Medulla oblongata (tissue), 1 donor: ENCODE results near the gene TNNI3.
"Not testable (repeated sequence)": the region's sequence is repeated elsewhere in the genome, so short reads cannot be mapped to it uniquely, and the experiment has no call there.

ENCODE experiments used
- DNase-seq: peaks from one replicate; pipeline ENCODE4 v3.0.0-alpha.2; 2015; ENCODE audit errors: extremely low spot score

The TNNI3 gene

DNA sequence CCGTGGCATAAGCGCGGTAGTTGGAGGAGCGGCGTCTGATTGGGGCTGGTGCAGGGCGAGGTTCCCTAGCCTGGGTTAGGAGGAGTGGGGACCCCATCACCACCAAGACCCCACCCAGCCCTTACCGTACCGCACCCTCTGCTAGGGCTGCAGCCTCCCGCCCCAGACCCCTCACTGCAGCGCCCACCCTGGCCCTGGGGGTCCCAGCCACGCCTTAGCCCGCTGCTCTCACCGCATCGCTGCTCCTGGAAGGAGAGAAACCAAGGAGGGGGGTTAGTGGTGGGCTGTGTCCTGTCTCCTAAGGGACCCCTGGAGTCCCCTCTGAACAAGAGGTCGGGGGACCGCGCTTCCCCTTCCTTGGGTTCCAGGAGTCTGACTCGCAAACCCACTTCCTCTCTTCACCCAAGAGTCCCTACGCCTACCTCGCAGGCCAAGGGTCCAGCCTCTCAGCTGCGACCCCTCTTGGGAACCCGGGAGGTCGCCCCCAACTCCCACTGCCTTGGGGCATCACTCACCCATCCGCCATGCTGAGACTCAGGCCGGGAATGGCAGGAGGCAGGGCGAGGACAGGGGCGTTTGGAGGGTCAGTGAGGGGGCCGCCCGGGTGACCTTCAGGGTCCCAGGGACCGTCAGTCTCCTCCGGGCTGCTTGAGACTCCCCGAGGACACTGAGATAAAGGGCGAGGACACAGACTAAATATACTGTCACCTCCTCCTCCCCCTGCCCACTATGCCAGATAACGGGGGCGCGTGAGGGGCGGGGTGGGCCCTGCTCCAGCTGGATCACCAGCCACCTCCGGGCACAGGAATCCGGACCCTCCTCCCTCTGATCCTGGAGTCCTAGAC lies at the start of gene TNNI3:
Gene TNNI3, minus strand, starts transcription at position 669 of the 845 bp plus-strand sequence. Its CDS starts 143 bp downstream, at position 526.
- DNase-seq: no peak

DNA sequence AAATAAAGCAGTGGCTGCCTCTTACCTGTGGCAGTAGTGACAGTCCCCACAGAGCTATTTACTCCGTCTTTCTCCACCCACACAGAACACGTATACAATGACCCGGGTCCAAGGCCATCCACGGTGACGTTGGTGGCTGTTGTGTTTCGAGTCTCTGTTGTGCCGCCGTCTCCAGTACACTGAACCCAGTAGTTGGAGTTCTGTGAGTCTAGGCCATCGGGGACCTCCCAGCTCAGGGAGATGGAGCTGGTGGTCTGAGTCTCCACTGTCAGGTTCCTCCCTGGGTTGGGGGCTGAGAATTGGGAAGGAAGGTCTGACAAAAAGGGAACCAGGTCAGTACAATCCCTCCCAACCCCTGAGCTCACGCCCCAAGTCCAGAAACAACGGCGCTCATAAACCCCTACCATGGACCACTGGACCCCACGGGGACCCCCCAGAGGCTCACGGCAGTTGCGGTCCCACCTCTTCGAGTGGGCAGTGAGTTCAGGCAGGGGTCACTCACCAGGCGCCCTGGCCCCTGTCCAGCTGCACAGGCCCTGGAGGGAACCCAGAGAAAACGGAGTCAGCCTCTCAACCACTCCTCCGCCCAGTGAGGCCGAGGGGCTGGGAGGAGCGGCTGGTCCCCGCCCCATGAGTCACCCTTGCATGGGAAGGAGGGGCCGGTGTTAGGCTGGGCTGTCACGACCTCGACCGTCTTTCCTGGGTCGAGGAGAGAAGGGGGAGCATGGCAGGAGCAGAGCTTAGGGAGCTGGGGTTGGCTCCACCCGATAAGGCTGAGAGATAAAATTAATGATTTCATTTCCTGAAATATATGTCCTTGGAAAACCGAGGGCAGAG lies 49.4 kb upstream of the TNNI3 start:
- peak; percentile 82 for DNase-seq

DNA sequence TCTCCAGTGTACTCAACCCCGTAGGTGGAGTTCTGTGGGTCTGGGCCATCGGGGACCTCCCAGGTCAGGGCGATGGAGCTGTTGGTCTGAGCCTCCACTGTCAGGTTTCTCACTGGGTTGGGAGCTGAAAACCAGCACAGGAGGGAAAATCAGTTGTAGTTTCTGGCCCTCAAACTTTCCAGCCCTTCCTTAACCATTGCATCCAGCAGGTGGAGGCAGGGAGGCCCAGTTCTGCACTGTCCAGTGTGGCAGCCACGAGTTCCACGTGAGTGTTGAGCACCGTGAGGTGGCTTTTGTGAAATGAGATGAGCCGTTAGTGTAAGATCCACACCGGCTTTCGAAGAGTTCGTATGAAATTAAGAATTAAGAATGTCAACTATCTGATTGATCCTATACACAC lies 44.7 kb upstream of the TNNI3 start:
- not testable (repeated sequence) for DNase-seq

DNA sequence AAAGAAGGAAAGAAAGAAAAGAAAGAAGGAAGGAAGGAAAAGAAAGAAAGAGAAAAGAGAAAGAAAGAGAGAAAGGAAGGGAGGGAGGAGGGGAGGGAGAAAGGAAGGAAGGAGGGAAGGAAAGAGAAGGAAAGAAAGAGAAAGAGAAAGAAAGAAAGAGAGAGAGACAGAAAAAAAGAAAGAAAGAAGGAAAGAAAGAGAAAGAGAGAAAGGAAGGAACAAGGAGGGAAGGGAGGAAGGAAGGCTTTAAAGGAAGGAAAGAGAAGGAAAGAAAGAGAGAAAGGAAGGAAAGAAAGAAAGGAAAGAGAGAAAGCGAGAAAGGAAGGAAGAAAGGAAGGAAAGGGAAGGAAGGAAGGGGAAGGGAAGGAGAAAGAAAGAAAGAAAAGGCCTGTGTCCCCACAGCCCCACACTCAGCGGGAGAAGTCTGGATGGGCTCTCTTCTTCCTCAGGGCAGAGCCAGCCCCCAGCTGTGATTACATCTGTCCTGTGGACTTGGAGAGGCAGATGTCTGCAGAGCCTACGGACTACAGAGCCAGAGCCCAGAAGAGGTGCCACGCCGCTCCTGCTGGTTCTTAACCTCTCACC lies 42.2 kb upstream of the TNNI3 start:
- DNase-seq: no peak

DNA sequence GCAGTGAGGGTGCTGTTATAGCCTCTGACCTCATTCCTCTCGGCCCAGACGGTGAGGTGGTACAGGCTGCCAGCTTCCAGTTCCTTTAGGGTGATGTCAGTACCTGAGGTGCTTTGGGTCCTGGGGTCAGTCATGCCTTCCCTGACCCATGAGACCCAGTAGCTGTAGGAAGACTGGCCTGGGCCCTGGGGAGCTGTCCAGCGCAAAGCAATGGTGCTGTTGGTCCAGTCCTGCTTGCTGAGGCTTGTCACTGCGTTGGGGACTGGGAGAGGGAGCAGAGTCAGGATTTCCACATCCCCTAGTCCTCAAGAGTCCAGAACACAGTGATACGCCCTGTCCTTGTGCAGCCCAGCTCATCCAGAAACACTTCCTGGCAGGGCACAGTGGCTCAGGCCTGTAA lies 41.1 kb upstream of the TNNI3 start:
- DNase-seq: no peak

DNA sequence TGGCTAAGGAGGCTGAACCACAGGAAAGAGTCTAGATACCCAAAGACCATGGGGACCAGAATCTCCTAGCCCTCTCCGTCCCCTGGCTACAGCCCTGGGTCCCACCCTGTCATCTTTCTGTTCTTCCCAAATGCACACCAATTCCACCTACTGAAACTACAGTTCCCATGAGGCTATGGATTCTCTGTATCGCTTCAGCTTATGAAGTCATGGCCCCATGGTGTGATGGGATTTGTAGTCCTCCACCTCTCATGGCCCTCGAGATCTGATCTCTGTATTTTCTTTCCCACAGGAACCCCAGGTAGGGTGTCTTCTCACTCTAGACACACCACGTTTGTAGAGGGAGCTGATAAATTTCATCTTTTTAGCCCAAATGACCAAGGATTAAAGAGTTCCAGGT lies 40.0 kb upstream of the TNNI3 start:
- no peak for DNase-seq

DNA sequence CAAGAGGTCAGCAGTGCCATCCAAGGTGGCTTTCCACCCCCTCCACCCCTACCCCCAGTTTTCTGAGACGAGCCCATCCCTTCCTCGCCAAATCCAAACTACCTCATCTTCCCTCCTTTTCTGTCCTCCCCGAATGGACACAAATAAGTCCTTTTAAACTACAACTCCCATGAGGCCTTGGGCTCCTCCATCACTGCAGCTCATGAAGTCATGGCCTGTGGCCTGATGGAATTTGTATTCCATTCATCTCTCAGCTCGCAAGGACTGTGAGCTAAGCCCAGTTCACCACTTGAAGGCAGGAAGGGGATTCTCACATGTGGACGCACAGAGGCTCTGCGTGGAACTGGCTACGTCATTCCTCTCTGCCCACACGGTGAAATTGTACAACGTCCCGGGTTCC lies 39.3 kb upstream of the TNNI3 start:
- no peak for DNase-seq

DNA sequence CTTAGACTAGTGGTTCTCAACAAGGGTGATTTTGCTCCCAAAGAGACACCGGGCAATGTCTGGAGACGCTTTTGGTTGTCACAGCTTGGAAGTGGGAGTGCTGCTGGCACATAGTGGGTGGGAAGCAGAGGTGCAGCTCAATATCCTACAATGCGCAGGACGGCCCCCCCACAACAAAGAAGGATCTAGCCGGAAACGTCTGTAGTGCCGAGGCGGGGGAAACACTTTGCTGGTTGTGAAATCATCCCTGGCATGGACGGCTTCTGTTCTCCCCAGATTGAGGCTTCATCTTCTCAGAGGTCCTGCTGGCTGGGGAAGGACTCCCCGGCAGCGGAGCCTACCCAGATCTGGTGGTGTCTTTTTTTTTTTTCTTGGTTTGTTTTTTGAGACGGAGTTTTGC lies 35.9 kb upstream of the TNNI3 start:
- DNase-seq: no peak

DNA sequence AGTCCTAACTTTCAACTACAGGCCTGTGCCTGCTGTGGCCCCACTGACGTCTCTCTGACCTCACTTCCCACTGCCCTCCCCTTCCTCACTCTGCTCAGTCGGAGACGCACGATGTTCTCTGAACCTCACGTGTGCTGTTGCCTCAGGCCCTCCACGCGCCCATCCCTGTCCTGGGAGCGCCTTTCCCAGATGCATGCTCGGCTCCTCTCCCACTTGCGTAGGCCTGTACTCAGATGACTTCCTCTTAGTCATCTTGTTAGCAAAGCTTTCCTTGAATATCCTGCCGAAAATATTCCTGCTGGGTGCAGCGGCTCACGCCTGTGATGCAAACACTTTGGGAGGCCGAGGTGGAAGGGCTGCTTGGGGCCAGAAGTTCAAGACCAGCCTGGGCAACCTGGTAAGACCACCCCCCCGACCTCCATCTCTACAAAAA lies 31.9 kb upstream of the TNNI3 start:
- no peak for DNase-seq

DNA sequence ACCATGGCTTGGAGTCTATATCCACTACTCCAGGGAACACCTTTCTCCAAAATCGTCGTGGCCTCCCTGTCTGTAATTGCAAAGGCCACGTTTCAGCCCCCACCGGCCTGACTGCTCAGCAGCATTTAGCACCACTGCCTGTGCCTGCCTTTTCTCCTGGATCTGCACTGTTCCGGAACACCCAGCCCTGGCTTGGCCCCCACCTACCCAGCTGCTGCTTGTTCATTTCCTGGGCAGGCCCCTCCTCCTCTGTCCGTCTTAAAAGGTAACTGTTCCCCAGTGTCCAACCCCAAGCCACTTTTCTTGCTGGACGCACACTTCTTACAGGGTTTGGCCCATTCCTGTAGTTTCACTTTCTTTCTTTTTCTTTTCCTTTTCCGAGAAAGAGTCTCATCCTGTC lies 31.1 kb upstream of the TNNI3 start:
- no peak for DNase-seq

DNA sequence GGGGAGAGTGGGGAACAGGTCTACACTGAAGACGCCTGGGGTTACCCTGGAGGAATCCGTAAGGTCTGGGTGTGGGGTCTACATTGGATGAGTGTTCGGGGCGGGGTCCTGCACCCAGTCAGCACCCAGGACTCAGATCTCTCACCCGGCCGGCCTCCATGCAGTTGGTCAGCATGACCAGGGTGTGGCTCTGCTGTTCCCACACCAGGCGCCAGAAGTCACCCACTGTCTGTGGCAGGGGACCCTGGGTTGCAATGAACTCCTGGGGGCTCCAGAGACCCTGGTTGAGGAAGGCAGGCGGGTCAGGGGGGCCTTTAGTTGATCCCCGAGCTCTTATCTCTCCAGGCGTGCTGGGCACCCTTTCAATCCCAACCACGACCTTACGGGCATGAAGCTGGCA lies 28.5 kb upstream of the TNNI3 start:
- DNase-seq: no peak

DNA sequence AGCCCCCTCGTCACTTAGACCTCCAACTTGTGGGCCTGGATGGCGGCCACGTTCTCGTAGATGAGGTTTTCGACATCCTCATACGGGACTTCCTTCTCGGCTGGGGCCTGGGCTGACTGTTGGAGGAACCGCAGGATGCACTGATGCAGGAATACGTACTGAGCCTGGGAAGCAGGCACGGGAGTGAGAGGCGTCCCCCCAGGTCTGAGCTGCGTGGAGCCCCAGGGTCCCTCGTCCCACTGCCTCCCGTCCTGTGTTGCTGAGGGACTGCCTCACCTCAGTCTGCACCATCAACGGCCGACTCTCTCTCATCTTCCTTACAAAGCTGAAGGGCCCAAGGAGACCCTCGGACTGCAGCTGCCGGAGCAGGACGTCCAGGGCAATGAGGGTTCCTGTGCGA lies 24.2 kb upstream of the TNNI3 start:
- no peak for DNase-seq

DNA sequence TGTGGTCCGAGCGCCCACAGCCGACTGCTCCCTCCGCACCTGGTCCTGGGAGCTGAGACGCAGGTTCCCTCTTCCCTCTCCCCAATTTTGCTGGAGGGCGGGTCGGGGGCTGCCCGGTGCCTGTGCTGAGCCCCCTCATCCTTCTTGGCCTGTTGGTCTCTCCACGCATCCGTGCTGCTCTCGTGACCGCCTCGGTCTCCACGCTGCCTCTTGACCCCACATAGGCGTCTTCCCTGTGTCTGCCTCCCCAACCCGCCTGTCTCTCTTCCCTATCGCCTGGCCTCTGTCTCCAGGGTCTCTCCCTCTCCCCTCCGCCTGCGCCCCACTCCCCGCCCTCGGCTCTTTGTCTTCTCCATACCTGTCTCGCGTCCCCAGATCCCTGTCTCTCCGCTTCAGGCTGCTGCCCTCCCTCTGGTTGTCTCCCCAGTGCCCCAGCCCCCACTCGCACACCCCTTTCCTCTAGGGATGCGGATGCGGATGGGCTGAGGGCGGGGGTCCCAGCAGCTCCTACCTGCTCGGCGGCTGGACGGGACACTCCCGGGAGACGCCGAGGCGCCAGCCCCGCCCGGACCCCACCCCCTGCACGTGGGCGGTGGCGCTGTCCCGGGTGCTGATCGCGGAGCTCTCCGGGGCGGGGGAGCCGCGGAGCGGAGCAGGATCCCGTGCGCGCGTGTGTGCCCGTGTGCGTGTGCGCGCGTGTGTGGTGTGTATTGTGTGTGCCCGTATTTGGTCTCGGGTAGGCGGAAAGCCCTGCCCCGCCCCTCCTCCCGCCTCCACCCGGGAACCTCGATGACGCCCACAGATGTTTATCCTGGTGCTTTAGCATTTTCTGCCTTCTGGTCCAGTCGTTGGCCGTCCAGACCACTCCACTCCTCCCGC lies 22.3 kb upstream of the TNNI3 start, which contains the start of gene SYT5:
Gene SYT5, minus strand, starts transcription at position 684 of the 879 bp plus-strand sequence. CDS start 1,248 bp downstream, outside the sequence.
- no peak for DNase-seq

DNA sequence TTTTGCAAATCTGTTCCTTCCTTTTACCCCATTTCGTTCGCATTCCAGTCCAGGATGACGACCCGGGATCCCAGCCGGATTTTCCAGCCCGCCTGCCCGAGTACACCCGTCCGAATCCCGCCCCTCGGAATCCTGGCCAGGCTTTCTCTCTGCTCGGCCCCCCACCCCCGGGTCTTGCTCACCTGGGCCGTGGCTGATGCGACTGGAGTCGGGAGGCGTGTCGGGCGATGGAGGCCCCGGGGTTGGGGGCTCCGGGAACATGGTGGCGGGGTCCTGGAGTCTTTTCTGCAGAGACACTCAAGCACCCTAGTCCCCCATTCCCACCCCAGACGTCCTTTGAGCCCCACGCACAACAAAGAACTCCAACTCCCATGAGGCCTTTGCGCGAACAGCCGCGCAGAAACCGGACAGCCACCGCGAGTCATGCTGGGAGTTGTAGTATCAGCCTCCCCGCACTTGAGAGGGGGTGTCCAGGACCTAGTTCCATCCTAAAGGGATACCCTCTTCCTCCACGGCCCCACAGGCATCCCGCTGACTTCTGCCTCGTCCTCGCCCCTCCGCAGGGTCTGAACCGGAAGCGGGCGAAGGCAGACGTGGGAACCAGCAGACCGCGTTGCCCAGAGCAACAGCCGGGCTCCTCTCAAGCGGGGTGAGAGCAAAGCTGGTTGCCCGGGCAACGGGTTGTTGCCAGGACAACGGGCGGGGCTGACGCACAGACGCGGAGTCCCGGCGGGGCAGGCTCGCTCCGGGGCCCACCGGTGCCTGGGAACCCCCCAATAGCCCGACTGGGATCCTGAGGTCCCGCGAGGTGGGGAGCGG lies 21.5 kb upstream of the TNNI3 start:
- peak; percentile 67 for DNase-seq

DNA sequence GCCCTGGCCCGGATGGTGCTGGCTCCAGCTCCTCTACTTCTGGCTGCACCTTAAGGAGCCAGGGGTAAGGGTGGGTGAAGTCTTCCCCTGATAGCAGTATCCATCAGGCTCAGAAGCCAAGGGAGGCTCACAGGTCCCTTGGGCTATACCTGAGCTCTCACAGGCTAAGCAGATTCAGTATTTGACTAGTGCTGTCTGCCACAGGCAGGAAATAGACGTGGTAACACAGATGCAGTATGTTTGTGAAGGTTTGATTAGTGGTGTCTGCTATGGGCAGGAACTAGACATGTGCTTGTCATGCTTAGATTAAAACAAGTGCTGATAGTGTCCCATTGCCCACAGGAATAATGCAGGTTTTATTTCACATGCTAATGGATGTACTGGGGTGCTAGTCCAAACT lies 18.5 kb upstream of the TNNI3 start:
- DNase-seq: no peak

DNA sequence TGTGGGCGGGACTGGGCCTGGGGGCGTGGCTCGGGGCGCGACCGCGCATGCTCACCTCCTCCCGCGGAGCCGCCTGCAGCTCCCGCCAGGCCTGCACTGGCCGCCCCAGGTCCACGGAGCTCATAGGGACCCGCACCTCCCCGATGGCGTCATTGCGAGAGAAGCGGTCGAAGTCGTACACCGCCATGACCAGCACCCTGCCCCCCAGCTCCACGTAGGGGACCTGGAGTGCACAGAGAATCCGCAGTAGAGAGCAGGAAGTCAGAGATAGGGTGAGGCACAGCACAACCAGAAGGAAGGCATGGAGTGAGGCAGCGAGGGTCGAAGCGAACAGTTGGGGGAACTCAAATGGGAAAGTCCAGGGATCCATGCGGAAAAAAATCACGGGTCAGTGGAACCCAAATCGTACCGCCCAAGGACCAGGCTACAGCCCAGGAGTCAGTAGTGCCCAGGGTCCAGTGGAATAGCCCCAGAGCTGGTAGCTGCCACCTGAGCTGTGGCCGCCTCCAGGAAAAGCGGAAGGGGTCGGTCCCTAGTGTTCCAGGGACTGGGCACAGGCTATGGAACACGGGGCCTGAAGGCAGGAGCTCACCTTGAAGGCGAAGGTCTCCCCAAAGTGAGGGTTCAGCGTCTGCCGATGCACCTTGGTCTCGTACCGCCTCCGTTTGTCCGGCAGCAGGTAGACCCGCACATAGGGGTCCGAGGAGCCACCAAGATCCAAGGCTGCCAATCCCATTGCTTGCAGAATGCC lies 17.8 kb upstream of the TNNI3 start:
- DNase-seq: no peak

DNA sequence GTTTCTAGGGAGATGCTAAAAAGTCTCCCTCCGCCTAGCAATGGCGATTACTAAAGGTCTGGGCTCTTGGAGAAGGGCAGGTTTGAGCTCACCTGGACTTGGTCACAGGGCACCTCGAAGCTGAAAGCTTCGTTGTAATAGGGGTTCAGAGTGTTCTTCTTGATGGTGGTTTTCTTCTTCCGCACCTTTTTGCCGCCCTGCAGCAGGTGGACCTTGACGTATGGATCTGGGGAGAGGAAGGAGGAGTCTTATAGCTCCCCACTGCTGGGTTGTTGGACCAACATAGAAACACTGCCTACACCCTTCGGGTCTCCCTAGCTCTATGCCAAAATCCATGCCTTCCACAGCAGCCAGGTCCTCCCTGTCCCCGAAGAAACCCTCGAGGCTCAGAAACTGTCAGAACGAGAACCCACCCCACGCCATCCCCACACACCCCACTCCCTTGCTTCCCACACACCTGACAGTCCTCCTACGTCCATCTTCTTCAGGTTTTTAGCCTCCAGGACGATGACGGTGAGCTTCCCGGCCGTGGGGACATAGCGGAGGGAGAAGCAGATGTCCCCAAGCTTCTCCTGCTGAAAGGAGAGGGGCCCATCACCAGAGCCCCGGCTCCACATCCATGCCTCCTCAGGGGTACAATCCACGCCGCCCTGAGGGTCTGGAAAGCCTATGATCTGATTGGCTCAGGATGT lies 17.0 kb upstream of the TNNI3 start:
- DNase-seq: no peak

DNA sequence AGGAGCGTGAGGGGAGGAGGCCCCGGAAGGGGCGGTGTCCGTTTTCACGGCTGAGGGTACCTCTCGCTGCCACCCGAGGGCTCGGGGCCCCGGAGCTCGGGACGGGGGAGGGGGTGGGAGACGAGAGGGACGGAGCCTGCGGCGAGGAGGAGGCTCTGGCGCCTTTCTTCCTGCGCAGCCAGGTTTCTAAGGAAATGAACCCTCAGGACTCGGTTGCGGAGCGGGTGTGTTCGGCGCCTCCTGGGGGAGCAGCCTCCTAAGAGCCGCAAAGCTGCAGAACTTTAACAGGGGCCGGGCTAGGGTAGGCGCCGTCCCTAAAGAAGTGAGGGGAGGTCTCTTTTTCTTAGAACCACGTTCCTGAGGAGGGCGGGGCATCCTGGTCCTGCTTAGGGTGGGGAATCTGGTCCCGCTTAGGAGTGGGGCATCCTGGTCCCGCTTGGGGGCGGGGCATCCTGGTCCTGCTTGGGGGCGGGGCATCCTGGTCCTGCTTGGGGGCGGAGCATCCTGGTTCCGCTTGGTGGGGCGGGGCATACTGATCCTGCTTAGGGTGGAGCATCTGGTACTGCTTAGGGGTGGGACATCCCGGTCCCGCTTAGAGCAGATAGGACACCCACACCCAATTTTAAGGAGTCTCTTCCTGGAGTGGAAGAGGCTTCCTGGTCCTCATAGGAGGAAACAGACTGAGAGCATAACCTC lies 16.3 kb upstream of the TNNI3 start:
- peak; percentile 27 for DNase-seq
